KOPT-K1 (cell line): Measurements from ENCODE around the gene KIN.
"Not testable (repeated sequence)": the region's sequence is repeated elsewhere in the genome, so short reads cannot be mapped to it uniquely, and the experiment has no call there.

Experiments used
- H3K27ac ChIP-seq: fragments of 200-600 bp; sonication (generic); 2 replicates; pipeline ENCODE4 v1.5.1; 2016; ENCODE audit warnings: antibody characterized with exemption, mild to moderate bottlenecking, low read depth, low read length; ENCODE audit not compliant: poor library complexity, severe bottlenecking
- H3K36me3 ChIP-seq: fragments of 200-600 bp; sonication (generic); 2 replicates; pipeline ENCODE4 v1.5.1; 2017; ENCODE audit warnings: antibody characterized with exemption, mild to moderate bottlenecking, low read length, moderate library complexity; ENCODE audit not compliant: insufficient read depth
- H3K9me3 ChIP-seq: fragments of 200-600 bp; sonication (generic); 2 replicates; pipeline ENCODE4 v1.5.1; 2017; ENCODE audit warnings: antibody characterized with exemption, low read length, mild to moderate bottlenecking; ENCODE audit not compliant: insufficient read depth, poor library complexity, severe bottlenecking

KIN gene, protein sequence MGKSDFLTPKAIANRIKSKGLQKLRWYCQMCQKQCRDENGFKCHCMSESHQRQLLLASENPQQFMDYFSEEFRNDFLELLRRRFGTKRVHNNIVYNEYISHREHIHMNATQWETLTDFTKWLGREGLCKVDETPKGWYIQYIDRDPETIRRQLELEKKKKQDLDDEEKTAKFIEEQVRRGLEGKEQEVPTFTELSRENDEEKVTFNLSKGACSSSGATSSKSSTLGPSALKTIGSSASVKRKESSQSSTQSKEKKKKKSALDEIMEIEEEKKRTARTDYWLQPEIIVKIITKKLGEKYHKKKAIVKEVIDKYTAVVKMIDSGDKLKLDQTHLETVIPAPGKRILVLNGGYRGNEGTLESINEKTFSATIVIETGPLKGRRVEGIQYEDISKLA

GRCh38 chr10:7787857-7788638, at the start of gene KIN, which contains the start of gene ATP5F1C:
TSS of gene KIN (minus strand) at chr10:7787993. CDS start at chr10:7787933, 60 bp downstream.
TSS of gene ATP5F1C (plus strand) at chr10:7788177. CDS start at chr10:7788208, 31 bp downstream.
- peak within 1 kb of the TSS; percentile 88 for H3K27ac ChIP-seq
- peaks cover 35% of the 10 kb centered on the region for H3K36me3 ChIP-seq
- H3K9me3 ChIP-seq = no peaks in the 10 kb centered on the region

DNA sequence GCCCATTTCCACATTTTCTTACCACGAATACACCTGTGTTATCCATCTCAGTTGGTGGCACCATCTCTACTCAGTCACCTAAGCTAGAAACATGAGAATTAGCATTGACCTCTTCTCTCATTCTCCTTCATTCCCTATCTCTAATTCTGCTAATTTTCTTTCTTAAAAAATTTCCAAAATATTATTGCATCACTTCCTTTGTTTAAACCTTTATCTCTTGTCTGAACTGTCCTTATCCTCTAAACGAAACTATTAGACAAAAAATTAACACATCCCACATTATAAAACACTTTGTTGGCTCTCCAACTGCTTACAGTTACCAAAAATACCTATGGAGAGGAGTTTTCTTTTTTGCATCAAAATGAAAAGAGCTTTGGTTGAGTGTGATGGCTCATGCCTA, 48.8 kb upstream of the KIN start:
- H3K27ac ChIP-seq = no peak overlapping the region
- peaks cover 4% of the 10 kb centered on the region for H3K36me3 ChIP-seq
- no peaks in the 10 kb centered on the region for H3K9me3 ChIP-seq

- no peaks in the 10 kb centered on the region for H3K9me3 ChIP-seq
These were observed 46.5 kb upstream of the KIN start for GRCh38 chr10:7834262-7834661.

DNA sequence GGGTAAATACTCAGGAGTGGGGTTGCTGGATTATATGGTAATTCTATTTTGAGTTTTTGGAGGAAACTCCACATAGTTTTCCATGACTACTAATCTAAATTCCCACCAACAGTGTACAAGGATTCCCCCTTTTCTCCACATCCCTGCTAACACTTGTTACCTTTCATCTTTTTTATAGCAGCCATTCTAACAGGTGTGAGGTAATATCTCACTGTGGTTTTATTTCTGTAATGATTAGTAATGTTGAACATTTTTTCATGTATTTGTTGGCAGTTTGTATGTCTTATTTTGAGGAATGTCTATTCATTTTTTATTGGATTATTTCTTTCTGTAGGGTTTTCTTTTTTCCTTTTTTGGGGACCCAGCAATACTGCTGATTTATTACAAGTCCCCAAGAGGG, 45.4 kb upstream of the KIN start:
- peaks cover 9% of the 10 kb centered on the region for H3K36me3 ChIP-seq
- no peaks in the 10 kb centered on the region for H3K9me3 ChIP-seq
- no peak overlapping the region for H3K27ac ChIP-seq

More at GRCh38 chr10:7834262-7834661, 46.5 kb upstream of the KIN start:
- Histone ChIP-seq H3K36me3 (peaks cover 6% of the 10 kb centered on the region), H3K27ac (no peak overlapping the region)

DNA sequence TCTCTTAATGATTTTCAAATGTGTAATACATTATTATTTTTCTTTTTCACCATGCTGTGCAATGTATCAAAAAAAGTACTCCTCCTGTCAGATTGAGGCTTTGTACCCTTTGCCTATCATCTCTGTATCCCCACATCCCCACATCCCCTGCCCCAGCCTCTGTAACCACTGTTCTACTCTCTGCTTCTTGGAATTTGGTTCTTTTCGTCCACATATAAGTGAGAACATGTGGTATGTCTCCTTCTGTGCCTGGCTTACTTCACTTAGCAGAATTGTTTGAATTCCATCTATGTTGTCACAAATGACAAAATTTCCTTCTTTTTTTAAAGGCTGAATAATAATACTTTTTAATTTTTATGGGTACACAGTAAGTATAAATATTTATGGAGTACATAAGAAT, 44.3 kb upstream of the KIN start:
- H3K27ac ChIP-seq = no peak overlapping the region
- peaks cover 19% of the 10 kb centered on the region for H3K36me3 ChIP-seq
- H3K9me3 ChIP-seq = no peaks in the 10 kb centered on the region

GRCh38 chr10:7829289-7829834, 41.6 kb upstream of the KIN start:
- Histone ChIP-seq H3K9me3 (no peaks in the 10 kb centered on the region), H3K36me3 (peaks cover 46% of the 10 kb centered on the region), H3K27ac (no peak overlapping the region)

- peaks cover 62% of the 10 kb centered on the region for H3K36me3 ChIP-seq
- no peak overlapping the region for H3K27ac ChIP-seq
- H3K9me3 ChIP-seq = no peaks in the 10 kb centered on the region
These were observed 39.2 kb upstream of the KIN start for GRCh38 chr10:7826971-7827370.

- no peaks in the 10 kb centered on the region for H3K9me3 ChIP-seq
- peaks cover 73% of the 10 kb centered on the region for H3K36me3 ChIP-seq
These were observed 36.5 kb upstream of the KIN start for GRCh38 chr10:7824251-7824650.

GRCh38 chr10:7819121-7819460, 31.3 kb upstream of the KIN start:
- H3K36me3 ChIP-seq = peaks cover 28% of the 10 kb centered on the region
- peak overlapping the region; percentile 69 for H3K27ac ChIP-seq
- H3K9me3 ChIP-seq = no peaks in the 10 kb centered on the region

More at GRCh38 chr10:7824251-7824650, 36.5 kb upstream of the KIN start:
- H3K27ac ChIP-seq = no peak overlapping the region

- Histone ChIP-seq H3K36me3 (peaks cover 28% of the 10 kb centered on the region), H3K27ac (peak within 1 kb of the TSS; percentile 69), H3K9me3 (no peaks in the 10 kb centered on the region)
These were observed 30.7 kb upstream of the KIN start, which contains the start of gene TAF3 for GRCh38 chr10:7818295-7819120. TSS of gene TAF3 (plus strand) at chr10:7818505. CDS start at chr10:7818710, 205 bp downstream.

DNA sequence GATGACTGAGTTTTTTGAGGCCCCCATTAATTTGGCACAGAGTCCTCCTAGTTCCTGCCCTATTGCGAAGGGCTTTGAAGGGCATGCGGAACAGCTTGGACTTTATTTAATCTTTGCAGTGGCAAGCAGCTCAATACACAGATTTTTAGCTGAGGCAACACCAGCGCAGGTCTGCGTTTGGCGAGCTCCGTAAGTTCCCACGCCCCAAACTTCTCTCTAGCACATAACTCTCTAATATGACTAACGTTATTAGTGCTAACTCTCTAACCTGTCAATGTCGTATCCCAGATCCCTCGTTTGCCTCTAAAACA, 30.1 kb upstream of the KIN start:
- H3K9me3 ChIP-seq = no peaks in the 10 kb centered on the region
- H3K27ac ChIP-seq = peak overlapping the region; percentile 69
- H3K36me3 ChIP-seq = peaks cover 25% of the 10 kb centered on the region

DNA sequence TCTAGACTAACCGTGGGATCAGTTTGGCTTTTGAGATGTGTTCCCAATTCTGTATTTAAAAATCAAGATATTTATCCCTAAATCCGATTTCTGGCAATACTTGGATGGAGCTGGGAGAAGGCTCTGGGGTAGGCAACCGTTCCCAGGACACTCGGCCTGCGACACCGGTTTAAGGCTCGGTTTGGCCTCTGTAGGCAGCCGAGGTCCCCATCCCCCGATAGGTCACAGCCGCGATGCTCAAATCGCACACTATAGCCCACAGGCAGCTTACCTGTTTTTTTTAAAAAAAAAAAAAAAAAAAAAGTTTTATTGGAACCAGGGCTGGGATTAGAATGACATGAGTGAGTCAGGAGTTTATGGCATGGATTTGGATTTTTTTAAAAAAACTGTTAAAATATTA, 29.8 kb upstream of the KIN start:
- no peaks in the 10 kb centered on the region for H3K9me3 ChIP-seq
- H3K27ac ChIP-seq = peak overlapping the region; percentile 69
- peaks cover 22% of the 10 kb centered on the region for H3K36me3 ChIP-seq

- Histone ChIP-seq H3K36me3 (peaks cover 16% of the 10 kb centered on the region), H3K9me3 (no peaks in the 10 kb centered on the region), H3K27ac (no peak overlapping the region)
These were observed 25.7 kb upstream of the KIN start for GRCh38 chr10:7813481-7813880.

DNA sequence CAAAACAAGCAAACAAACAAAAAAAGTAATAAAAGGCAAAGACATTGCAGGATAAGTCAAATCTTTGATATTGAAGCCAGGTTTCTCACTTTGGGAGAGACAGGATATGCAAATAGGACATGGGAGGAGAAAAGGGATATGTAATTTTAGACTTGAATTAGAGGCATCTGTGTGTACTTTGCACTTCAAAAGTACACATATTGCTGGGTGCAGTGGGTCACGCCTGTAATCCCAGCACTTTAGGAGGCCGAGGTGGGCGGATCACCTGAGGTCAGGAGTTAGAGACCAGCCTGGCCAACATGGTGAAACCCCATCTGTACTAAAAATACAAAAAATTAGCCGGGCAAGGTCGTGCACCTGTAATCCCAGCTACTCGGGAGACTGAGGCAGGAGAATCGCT, 23.9 kb upstream of the KIN start:
- H3K9me3 ChIP-seq, H3K27ac ChIP-seq: not testable (repeated sequence)
- H3K36me3 ChIP-seq = peaks cover 33% of the 10 kb centered on the region

DNA sequence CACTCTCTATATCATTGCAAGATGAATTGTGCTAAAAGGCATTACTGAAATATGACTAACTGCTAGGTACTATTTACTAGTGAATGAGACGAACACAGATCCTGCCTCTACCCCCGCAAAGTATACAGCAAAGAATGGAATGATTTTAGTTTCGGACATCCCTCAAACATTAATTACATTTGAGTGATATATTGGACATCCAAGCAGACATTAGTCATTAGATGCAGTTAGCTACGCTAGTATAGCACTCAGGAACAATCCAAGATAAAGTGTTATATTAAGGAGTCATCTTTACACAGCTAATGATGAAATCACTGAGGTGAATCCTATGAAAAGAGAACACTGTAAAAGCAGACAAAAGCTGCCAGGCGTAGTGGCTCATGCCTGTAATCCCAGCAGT, 23.2 kb upstream of the KIN start:
- Histone ChIP-seq H3K9me3 (no peaks in the 10 kb centered on the region), H3K36me3 (peaks cover 40% of the 10 kb centered on the region), H3K27ac (no peak overlapping the region)
